Gastroesophageal sphincter (tissue), 4 donors: Measurements from ENCODE around the gene POLR2L. TPM values are rescaled to one million over a fixed set of nuclear protein-coding genes. Genes with fewer than 3 reads are reported as not detected.

ENCODE experiments used
- ATAC-seq: fragments of 150-250 bp; one replicate; pipeline ENCODE4 v1.9.1; 2016; ENCODE audit warnings: mild to moderate bottlenecking, moderate library complexity
- H3K27ac ChIP-seq, 4 donors: fragments of 200-600 bp; sonication (generic) in 3 of 4; 1 replicate in 3 of 4; 2 replicates in 1 of 4; pipeline ENCODE4 v1.5.1; 2016 to 2019
- H3K27me3 ChIP-seq: fragments of 200-600 bp; sonication (generic); one replicate; pipeline ENCODE4 v1.5.1; 2019
- H3K36me3 ChIP-seq, 2 donors: fragments of 200-600 bp; sonication (generic); one replicate each; pipeline ENCODE4 v1.5.1; 2019; ENCODE audit warnings: control low read depth in 1 of 2
- H3K4me1 ChIP-seq, 3 donors: fragments of 200-600 bp; sonication (generic); 1 replicate in 2 of 3; 2 replicates in 1 of 3; pipeline ENCODE4 v1.5.1; 2016 to 2019; ENCODE audit warnings: control low read depth in 2 of 3
- H3K4me3 ChIP-seq, 2 donors: fragments of 200-600 bp; sonication (generic); one replicate each; pipeline ENCODE4 v1.5.1; 2019; ENCODE audit warnings: mild to moderate bottlenecking in 1 of 2, moderate library complexity in 1 of 2
- H3K9me3 ChIP-seq, 3 donors: fragments of 200-600 bp; sonication (generic); one replicate each; pipeline ENCODE4 v1.5.1; 2017 to 2019; ENCODE audit warnings: control low read depth in 2 of 3
- CTCF ChIP-seq, 4 experiments: fragments of 200-600 bp in 2 of 4; fragments of 450-650 bp in 2 of 4; sonication (generic) in 1 of 4; IDR thresholded peaks; one replicate each; pipeline ENCODE4 v1.5.1; 2017 to 2019; ENCODE audit warnings: antibody characterized with exemption in 4 of 4, mild to moderate bottlenecking in 2 of 4, moderate library complexity in 2 of 4
- EP300 ChIP-seq: sonication (generic); formaldehyde crosslinking; IDR thresholded peaks from one replicate; pipeline ENCODE4 v1.6.1; 2017; ENCODE audit warnings: antibody characterized with exemption, mild to moderate bottlenecking
- POLR2A ChIP-seq, 2 donors: fragments of 450-650 bp; IDR thresholded peaks; one replicate each; pipeline ENCODE4 v1.6.1; 2017; ENCODE audit warnings: antibody characterized with exemption in 2 of 2, mild to moderate bottlenecking in 2 of 2, moderate library complexity in 1 of 2
- POLR2AphosphoS5 ChIP-seq: sonication (generic); formaldehyde crosslinking; IDR thresholded peaks from one replicate; pipeline ENCODE4 v1.6.1; 2017; ENCODE audit warnings: antibody characterized with exemption
- WGBS, 2 donors: methylation state at CpG; one replicate each; pipeline ENCODE4 v1.1.5; 2018; ENCODE audit warnings: low coverage in 1 of 2; 5-methylcytosine and 5-hydroxymethylcytosine counted together
- total RNA-seq, 4 donors: library from RNA; depleted of rRNA; stranded (reverse); fragments of >200 nt; gene quantifications; one replicate each; pipeline ENCODE4 v1.1.0, GENCODE V29; 2016

Gene POLR2L
- total RNA-seq, 4 donors from 2014 or later = 65.5 to 86.0 (median 71.8) TPM

- H3K27me3 ChIP-seq = no peaks in the 10 kb centered on the region
- WGBS, 2 donors = 57 to 80% methylated on average over 1 of the region's 21 CpGs
- H3K36me3 ChIP-seq = peaks cover 0 to 48% of the 10 kb centered on the region in 2 donors
- H3K4me3 ChIP-seq = peak overlapping the region in 1 of 2 donors; percentile 29
- no peak for ATAC-seq
- H3K9me3 ChIP-seq = no peaks in the 10 kb centered on the region
- no peak for TF ChIP-seq POLR2AphosphoS5
- no peak for TF ChIP-seq EP300
- TF ChIP-seq CTCF (IDR thresholded peaks at IDR 0.05) = no peak
- TF ChIP-seq POLR2A (IDR thresholded peaks at IDR 0.05) = no peak
- H3K4me1 ChIP-seq = peaks cover 0 to 64% (median 16%) of the 10 kb centered on the region in 3 donors
- H3K27ac ChIP-seq = peak overlapping the region in 3 of 4 donors; percentile 58 to 74 (median 65)
Observed at GRCh38 chr11:860234-861104, 18.1 kb upstream of the POLR2L start.

GRCh38 chr11:859394-860131, 17.2 kb upstream of the POLR2L start:
- ATAC-seq = peak; percentile 73

GRCh38 chr11:858762-859339, 16.5 kb upstream of the POLR2L start:
- Histone ChIP-seq H3K4me3 (no peak overlapping the region), H3K4me1 (peaks cover 0 to 73% (median 19%) of the 10 kb centered on the region in 3 donors), H3K9me3 (no peaks in the 10 kb centered on the region), H3K27ac (no peak overlapping the region), H3K27me3 (no peaks in the 10 kb centered on the region), H3K36me3 (peaks cover 0 to 44% of the 10 kb centered on the region in 2 donors)
- 74% methylated on average over 5 of the region's 37 CpGs; no CpG with 5 or more reads in 1 of the 2 donors for WGBS, 2 donors
- no peak for ATAC-seq
- TF ChIP-seq POLR2A (IDR thresholded peaks at IDR 0.05) (no peak), POLR2AphosphoS5 (no peak), CTCF (IDR thresholded peaks at IDR 0.05) (no peak), EP300 (no peak)

More at GRCh38 chr11:859394-860131, 17.2 kb upstream of the POLR2L start:
- TF ChIP-seq POLR2AphosphoS5 (no peak), CTCF (IDR thresholded peaks at IDR 0.05) (no peak), POLR2A (IDR thresholded peaks at IDR 0.05) (no peak), EP300 (no peak)
- WGBS, 2 donors = 17 to 20% methylated on average over 8 to 10 of the region's 31 CpGs
- peak overlapping the region in 3 of 4 donors; percentile 58 to 74 (median 65) for H3K27ac ChIP-seq
- H3K4me3 ChIP-seq = peak overlapping the region in 1 of 2 donors; percentile 29
- H3K27me3 ChIP-seq = no peaks in the 10 kb centered on the region
- H3K4me1 ChIP-seq = peaks cover 0 to 66% (median 19%) of the 10 kb centered on the region in 3 donors
- peaks cover 0 to 44% of the 10 kb centered on the region in 2 donors for H3K36me3 ChIP-seq
- no peaks in the 10 kb centered on the region for H3K9me3 ChIP-seq

DNA sequence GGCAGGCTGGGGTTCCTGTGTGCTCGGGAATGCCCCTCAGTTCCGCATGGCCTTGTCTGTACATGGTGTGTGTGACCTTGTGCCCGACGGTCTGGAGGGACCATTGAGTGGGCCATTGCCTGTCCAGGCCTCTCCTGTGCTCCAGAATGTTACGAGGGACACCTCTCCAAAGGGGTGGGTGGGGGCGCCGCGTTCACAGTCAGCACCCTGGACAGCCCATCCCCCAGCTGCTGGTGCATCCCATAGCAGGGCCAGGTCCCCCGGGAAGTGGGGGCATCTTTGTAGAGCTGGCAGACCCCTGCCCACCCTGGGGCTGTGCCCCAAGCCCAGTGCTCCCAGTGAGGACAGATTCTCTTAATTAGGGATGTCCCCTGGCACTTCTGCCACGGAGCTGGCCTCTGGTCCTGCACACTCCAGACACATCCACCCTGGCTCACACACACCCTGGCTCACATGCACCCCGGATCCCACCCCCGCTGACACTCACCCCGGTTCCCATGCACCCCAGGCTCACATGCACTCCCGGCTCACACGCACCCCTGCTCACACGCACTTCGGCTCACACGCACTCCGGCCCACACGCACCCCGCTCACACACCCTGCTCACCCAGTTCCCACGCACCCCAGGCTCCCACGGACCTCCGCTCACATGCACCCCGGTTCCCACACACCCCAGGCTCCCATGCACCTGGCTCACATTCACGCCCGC, 15.9 kb upstream of the POLR2L start:
- peaks cover 0 to 79% (median 19%) of the 10 kb centered on the region in 3 donors for H3K4me1 ChIP-seq
- no peak for TF ChIP-seq POLR2AphosphoS5
- TF ChIP-seq POLR2A (IDR thresholded peaks at IDR 0.05) = no peak
- no peak for TF ChIP-seq CTCF (IDR thresholded peaks at IDR 0.05)
- TF ChIP-seq EP300 = no peak
- 71 to 88% methylated on average over 12 to 15 of the region's 27 CpGs for WGBS, 2 donors

More for the DNA sequence above, 15.9 kb upstream of the POLR2L start:
- Histone ChIP-seq H3K9me3 (no peaks in the 10 kb centered on the region), H3K27me3 (no peaks in the 10 kb centered on the region), H3K4me3 (no peak overlapping the region), H3K27ac (no peak overlapping the region), H3K36me3 (peaks cover 0 to 40% of the 10 kb centered on the region in 2 donors)
- no peak for ATAC-seq
